ENCODE data around the gene TSC22D1.

TSC22D1 gene

DNA sequence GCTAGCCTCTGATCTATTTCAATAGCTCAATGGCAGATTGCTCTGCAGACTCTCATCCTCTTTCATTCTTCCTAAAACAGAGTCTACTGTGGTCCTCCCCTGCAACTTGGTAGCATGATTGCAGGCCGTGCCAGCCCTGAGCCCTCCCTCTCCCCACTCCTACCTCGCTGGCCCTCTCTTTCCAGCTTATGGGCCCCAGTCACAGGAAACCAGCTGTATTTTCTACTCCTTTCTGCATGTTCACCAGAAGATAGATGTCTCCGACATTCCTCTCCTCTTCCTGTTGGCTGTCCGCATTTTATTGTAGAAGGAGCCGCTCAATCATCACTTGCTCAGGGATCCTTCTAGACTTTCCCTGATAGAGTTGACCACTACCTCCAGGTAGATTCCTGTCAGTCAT is 152.3 kb downstream of the TSC22D1 start:
- DNase-seq = no peak

DNA sequence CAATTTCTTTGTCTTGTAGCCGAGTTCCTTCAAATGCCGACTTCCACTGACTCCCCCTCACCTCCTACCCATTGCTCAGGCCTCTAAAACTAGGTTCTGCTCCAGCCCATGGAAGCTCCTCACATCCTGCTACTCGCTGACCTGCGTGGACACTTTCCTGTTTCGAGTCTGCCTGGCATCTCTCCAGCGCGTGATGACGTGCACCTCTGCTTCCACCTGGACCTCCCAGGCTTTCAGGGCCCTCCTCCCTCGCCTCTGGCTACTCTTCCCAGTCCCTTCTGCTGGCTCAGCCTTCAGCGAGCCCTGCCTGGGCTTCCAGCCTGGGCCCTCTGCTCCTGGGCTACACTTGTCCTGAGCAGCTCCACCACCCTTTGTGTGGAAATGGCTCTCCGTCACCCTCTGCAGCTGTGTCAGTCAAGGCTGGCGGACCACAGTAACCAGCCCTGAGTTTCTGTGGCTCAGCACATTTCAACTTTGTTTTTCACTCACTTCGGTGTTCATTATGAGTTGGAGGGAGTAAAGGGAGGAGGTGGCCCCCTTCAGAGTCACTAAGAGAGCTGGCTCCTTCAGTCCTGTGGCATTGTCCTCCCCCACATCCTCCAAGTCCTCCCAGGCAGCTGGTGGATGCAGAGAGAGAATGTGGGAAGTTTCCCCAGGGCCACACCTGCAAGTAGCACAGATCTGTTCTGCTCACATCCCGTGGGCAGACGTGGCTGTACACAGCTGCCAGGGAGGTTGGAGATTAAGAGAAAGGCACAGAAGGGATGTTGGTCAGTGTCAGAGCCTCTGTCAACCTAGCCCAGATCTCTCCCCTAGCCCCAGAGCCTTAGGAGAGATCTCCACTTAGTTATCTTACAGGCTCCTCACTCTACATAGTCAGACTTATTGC is 153.1 kb downstream of the TSC22D1 start:
- peak; percentile 78 for DNase-seq

DNA sequence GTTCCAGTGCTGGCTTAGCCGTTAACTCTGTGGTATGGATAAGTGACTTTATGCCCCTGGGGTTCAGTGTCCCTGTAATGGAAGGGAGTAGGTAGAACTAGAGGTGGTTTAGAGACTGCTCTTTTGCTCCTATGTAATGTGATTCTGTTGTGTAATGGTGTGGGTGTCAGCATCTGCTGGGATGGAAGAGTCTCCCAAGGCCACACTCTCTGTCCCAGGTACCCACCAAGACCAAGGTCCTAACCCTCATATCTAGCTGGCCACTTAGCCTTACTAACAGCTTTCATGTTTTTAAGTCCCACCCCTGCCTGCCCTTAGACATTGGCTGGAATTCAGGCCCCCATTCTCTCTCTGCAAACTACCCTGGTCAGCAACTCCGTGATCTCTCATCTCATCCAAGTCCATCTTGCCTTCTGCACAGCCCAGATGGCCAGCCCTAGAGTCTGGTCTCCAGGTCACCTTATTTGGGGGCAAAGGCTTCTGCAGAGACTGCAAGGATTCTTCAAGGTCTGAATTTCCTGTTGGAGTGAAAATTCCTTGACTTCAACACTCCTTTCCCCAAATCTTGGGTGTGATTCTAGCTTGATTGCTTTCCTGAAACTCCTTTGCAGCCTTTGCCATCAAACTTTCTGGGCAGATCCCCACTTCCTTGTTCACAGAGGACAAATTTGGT is 154.1 kb downstream of the TSC22D1 start:
- no peak for DNase-seq

DNA sequence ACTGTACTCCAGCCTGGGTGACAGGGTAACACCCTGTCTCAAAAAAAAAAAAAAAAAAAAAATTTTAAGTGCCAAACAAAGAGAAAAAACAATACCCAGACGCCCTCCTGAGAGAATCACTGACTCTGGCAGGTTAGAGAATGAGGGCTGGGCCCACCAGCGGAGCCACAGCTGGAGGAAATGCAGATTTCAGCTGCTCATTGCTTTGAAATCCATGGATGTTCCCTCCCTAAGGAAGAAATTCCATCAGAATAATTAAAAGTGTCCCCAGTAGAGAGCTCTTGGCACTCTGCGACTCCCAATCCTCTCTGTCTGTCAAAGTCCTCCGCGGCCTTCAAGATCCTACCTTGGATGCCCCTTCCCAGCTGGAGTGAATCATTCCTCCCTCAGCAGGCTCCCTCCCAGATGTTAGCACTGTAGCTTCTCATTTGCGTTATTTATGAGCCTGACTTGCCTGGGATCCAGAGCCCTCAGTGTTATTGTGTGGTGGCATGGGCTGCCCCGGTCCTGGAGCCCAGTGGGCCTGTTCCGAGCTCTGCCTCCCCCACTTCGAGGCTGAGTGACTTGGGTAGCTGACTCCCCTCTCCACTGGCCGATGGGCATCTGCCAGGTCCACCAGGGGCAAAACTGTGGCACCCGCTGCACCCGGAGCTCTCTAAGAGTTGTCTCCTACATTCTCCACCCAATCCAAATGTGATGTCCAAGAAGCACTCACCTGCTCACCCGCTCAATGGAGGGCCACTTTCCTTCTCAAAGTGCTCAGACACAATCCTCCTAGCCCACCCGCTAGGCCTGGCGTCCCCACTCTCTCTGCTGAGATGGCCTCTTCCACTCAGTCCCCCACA is 155.5 kb downstream of the TSC22D1 start:
- DNase-seq = no peak

DNA sequence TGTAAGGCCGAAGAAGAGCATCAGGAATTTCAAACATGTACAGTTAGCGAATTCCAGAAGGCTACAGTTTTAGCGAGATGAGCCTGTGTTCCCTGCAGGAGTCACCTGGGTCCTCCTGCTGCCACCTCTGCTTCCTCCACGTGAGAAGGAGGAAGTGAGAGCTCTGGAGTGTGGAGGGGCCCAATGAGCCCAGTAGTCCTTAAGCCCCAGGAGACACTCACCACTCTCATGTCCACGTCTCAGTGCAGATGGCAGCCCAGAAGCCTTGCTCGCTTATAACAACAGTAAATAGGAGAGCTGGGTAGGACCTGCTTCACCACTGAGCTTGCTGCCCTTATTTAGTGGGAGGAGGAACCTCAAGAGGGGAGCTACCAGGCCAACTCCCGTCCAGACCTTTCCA is 158.3 kb downstream of the TSC22D1 start:
- no peak for DNase-seq

DNA sequence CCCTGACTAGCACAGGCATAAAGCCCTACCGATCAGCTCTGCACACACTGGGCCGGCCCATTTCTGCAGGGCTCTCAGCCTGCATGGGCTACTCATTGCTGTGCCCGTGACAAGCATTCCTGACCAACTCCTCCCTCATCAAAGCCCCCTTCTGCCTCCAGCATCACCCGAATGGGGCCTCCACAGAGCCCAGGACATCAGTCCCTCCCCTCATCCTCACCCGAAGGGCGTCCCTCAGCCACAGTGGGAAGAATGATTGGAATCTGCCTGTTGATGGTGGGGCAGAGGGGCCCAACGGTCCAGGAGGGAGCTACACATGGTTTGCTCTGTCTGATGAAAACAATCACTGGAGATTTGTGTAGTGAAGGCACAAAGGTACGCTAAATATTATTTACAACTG is 158.7 kb downstream of the TSC22D1 start:
- DNase-seq = no peak

DNA sequence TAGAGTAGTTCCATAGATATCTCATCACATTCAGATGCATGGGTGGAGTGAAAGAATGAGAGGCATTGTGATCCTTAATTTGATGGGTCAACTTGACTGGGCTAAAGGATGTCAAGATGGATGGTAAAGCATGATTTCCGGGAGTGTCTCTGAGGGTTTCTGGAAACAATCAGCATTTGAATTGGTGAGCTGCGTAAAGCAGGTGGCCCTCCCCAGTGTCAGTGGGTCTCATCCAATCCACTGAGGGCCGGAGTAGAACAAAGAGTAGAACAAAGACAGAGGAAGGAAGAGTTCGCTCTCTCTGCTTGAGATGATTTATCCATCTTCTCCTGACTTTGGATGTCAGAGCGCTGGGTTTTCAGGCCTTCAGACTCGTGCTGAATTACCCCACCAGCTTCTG is 159.4 kb downstream of the TSC22D1 start:
- no peak for DNase-seq

DNA sequence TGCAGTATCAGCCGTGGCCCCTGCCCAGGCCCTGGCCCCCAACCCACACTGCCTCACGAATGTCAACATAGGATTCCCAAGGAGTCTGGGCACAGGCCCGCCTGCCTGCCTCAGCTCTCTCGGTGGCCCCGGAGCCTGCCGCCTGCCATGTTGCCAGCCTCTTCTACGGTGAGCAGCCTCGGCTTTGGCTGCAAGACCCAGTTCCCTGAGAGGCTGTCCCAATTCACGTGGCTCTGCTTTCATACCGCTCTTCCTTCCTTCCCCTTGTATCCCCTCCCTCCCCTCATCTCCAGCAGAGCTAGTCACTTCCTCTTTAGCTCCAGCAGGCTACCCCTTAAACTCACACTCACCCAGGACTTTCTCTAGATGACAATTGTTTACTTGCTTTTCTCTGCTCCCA is 159.8 kb downstream of the TSC22D1 start:
- no peak for DNase-seq

DNA sequence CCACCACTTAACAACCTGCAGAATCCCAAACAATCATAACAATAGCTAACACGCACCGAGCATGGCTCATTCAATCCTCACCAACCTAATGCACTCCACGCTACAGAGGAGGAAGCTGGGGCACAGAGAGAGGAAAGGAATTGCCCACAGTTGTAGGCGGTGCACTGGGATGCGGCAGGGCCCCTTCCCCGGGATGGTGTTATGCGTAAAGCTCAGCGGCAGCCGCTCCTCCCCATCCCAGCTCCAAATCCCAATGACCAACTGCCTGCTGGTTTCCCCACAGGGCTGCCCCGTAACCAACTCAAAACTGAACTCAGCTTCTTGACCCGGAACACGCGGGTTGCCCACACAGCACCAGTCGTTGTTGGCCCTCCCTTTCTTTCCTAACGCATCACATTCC is 160.3 kb downstream of the TSC22D1 start:
- no peak for DNase-seq

DNA sequence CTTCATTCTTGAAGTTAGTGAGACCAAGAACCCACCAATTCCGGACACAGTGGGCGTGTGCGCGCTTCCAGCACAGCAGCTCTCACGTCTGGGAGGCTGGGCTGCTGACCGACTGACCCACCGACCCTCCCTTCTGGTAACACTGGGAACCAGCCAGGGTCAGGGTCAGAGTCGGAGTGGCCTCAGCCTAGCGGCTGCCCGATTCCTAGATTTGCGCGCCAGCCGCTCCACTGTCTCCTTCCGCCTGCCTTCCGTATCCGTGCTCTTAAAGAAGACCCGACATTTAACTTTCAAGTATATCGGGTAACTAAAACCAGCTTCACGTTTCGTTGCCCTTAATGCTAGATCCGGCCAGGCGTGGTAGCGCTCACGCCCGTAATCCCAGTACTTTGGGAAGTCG is 161.4 kb downstream of the TSC22D1 start:
- DNase-seq = no peak

DNA sequence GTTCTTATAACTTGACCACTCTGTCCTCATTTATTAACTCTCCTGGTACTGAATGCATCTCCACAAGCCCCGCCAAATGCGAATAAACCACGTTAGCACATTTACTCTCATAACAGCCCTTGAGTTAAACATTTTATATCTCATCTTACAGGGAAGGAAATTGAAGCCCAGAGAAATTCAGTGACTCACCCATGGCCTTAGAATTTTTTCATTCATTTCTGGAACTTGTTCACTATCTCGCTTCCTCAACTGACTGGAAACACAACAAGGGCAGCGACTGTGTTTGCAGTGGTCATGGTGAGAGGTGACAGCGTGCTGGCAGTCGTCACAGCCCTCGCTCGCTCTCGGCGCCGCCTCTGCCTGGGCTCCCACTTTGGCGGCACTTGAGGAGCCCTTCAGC is 163.0 kb downstream of the TSC22D1 start:
- no peak for DNase-seq

DNA sequence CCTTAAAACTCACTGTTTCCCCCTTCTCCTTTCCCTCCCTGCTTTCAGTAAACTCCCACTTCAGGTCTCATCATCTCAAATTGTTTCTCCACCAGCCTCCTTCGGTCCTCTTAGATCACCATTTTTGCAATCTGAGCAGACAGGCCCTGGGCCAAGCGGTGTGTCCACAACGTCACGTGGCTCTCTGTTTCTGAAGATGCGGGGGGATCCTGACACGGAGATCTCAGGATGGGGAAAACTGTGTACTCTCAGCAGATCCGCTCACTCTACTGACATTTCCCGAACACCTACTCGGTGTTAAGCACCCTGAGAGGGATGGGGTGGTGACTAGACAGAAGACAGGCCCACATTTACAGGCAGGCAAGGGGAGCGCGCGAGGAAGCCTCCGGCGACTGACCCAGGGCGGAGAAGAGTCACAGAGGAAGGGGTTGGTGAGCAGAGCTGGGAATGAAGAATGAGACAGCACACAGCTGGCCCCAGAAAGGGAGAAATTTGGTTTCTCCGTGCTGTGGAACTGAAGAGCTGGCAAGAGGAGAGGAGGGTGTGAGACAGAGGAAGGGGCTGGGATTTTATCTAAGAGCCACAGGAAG is 163.7 kb downstream of the TSC22D1 start:
- no peak for DNase-seq

DNA sequence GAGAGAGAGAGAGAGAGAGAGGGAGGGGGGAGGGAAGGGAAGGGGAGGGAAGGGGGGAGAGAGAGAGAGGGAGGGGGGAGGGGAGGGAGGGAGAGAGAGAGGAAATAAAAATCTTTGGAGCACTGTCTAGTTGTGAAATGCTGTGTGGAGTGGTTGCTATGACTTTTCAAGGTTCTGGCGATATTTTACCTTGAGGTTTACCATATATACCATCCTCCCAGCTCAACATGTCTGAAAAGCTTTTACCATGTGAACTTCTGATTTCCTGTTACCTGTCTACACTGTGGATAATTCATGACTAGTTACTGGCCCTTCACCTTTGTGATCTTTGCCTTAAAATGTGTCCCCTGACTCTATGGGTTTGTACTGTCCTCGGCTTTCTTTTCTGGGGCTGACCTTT is 164.3 kb downstream of the TSC22D1 start:
- DNase-seq = no peak

DNA sequence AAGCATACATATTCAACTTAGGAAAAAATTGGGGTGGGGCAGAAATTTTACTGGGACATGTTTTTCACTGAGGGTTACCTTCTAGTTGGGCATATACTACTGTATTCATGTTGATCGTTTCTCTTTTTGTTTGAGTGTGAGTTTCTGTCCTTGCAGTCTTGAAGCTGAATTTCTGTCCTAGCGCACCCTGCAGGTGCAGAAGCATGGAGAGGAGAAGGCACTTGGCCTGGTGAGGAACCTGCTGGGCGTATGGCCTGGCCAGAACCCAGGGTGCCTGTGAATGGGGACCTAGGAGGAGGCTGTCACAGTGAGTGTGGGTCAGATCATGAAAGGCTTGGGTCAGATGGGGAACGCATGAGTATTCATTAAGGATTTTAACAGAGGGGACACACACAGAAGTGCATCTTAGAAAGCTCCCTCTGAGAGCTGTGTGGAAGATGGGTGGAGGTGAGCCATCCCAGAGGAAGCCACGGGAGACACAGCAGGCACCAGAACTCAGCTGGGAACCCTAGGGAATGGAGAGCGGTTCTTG is 165.7 kb downstream of the TSC22D1 start:
- peak; percentile 5 for DNase-seq

DNA sequence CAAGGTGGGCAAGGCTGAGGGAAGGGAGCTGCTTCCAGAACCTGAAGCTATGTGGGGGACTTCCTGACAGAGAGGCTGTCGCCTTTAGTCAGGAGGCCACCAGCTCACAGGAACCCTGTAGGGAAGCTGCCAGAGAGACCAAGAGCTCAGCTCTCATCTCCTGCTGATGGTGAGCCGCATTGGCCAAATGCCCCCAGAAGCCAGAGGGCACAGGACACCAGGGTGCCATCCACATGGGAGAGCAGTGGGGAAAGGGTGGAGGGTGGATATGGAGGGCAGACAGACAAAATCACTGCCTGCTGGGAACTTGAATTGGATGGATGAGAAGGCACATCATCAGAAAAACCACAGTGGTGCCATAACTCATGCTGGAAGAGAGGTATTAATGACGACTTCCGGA is 166.5 kb downstream of the TSC22D1 start:
- DNase-seq = no peak

DNA sequence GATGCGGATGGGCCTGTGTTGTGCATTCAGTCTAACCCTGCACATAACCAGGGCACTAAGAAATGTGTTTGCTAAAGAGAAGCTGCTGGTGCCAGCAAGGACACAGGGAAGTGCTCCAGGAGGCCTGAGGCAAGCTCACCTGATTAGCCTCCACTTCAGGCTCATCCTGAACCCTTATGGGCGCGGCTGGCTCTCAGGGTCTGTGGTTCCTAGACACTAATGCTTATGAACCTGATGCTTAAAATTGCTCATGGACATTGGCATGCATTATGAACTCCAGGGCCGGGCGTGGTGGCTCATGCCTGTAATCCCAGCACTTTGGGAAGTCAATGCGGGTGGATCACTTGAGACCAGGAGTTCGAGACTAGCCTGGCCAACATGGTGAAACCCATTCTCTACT is 168.2 kb downstream of the TSC22D1 start:
- no peak for DNase-seq

DNA sequence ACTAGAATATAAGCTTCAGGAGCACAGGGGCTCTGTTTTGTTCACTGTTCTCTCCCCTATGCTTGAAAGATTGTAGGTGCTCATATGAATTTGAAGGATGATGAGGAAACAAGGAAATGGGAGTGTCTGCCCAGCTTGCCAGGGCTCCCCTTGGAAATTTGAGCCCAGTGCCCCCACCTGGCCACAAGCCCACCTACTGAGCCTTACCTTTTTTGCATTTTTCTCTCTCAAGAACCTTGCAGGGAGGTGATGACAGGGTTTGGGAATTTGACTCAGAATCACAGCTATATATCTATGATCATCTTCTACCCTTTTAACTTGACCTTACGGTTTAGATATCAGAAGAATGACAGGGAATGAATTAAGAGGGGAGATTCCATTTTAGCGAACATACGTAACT is 168.8 kb downstream of the TSC22D1 start:
- DNase-seq = no peak

DNA sequence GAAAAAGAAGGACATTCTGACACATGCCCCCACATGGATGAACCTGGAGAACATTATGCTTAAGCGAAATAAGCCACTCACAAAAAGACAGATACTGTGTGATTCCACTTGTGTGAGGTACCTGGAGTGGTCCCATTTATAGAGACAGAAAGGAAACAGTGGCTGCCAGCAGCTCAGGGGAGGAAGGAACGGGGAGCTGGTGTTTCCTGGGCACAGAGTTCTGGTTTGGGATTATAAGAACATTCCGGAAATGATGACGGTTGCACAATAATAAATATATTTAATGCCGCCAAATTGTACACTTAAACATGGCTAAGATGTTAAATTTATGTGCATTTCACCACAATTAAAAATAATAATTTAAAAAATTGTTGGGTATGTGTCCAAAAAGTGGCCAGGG is 169.5 kb downstream of the TSC22D1 start:
- no peak for DNase-seq

DNA sequence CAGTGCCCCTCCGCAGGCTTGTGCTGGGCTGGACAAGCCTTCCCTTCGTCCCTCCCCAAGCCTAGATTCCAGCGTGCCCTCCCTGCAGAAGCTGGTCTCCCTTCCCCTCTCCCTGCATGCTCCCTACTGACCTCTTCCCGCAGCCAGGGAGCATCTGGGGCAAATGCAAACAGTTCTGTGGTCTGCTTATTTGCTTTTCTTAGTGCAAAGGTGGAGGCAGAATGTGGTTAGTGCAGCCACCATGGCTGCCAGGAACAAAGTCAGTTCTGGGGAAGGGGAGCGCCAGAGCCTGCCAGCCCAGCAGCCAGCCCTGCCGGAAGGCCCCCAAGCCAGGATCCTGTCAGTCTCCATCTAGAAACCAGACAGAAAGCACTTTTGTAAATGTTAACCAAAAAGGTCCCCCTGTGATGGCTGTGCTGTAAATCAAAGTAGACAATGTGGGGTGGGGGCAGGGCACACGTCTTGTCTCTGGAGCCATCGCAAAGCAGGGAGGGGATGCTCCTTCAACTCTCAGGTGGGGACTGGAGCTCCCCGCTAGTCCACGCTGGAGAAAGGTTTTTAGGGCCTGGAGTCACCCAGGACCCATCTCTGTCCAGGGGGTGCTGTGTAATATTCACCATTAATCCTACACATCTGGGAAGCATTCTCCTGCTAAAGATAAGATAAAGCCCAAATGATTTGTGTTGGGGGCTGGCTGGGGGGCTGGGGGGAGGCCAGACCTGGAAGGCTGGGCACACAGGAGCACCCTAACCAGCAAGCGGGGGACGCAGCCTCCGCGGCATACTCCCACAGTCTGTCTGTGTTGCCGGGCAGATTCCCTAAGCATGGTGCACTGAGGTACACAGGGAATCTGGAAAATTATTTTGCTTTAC is 171.6 kb downstream of the TSC22D1 start:
- peak; percentile 76 for DNase-seq

DNA sequence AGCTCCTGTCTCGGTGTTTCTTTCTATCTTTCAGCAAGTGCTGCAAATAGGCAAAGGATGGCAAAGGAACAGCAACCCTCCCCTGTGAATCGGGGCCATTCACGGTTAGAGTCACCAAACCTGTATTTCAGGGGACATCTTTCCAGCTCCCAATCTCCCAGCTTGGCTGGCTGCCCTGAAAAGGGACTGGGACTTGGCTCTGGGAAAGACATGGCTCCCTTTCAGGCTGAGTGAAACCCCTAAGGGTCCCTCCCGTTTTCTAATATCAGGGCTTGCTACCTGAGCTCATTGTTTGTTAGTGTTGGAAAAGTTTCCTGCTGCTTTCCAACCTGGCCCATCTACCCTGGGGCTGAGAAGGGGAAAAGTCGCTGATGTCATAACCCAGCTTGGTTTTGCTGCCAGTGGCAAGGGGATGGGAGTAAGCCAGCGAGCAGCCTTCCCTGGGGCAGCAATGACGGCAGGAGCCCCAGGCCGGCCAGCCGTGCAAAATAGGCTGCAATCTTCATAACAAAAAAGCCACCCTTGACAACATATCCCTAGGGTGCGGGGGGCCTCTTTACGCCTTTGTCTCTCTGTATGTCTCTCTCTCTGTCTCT is 172.6 kb downstream of the TSC22D1 start:
- DNase-seq = peak; percentile 66

DNA sequence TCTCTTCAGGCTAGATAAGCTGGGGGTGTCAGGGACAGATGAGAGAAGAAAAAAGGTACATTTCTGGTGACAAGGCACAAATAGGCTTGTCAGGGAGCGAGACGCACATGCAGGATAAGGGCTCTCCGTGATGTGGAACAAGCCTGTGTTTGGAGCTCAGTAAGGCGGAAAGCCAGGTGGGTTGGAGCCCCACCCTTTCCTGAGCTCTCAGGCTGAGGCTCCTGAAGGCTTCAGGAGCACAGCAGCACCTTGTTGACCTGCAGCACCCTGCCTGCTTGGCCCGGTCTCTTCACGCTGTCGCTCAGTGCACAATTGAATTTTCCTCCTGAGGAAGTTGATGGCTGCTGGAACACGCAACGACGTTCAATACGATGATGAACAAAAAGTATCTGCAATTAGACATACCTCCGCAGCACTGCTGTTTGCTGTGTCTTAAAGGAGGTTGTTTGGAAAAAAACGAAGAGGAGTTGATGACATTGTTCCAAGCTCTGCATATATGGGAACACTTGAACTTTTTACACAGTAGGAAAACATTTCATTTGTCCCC is 173.2 kb downstream of the TSC22D1 start:
- DNase-seq = no peak

Data from DMS53 (cell line).